HG02678 (cell line): ENCODE results near the gene ACAT1.
A peak's percentile ranks its signal among the peaks of the same experiment; 100 is the strongest.
"Not testable (repeated sequence)": the region's sequence is repeated elsewhere in the genome, so short reads cannot be mapped to it uniquely, and the experiment has no call there.

ENCODE experiments used
- ATAC-seq: cut with Tn5 transposase; IDR thresholded peaks from one replicate; pipeline ENCODE4 v1.9.1; 2021; ENCODE audit warnings: mild to moderate bottlenecking, moderate library complexity; ENCODE audit not compliant: unreplicated experiment

The ACAT1 gene

DNA sequence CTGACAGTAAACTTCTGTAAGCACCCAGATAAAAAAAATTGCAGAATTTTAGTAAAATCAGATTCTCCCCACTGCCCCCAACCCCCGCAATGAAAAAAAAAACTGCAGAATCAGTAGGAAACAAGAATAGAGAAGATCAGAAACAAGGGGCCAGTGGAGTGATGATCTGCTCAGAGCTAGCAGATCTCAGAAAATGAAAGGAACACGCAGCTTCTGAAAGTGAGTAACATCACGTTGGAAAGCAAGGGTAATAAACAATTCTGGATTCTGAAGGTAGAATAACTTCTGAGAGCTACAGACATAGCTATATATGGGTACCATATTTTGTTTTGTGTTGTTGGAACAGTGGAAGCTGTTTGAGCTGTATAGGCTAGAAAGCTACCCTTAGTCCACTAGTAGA is 23.2 kb downstream of the ACAT1 start:
- ATAC-seq, result no peak

DNA sequence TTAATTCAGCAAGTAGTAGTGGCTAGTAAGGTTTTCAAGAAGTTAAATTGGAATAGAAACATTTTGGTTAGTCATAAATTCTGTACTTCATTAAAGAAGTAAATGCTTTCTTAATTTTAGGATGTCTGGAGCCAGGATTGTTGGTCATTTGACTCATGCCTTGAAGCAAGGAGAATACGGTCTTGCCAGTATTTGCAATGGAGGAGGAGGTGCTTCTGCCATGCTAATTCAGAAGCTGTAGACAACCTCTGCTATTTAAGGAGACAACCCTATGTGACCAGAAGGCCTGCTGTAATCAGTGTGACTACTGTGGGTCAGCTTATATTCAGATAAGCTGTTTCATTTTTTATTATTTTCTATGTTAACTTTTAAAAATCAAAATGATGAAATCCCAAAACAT is 25.8 kb downstream of the ACAT1 start:
- ATAC-seq, result no peak

DNA sequence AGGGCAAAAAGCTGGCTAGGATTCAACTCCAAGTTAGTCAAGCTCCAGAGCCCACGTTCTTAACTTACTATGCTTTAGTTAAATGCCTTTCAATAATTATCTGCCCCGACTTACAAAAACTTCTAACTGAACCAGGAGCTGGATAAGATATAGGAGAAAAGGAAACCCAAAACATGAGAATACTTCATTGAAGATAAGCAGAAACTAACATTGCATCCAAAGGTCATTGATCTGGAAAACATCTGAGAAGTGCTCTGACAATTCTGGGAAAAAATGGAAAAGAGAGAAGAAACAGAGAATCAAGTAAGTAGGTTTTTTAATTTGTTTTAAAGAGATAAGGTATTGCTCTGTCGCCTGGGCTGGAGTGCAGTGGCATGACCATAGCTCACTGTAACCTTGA is 27.2 kb downstream of the ACAT1 start:
- no peak for ATAC-seq

DNA sequence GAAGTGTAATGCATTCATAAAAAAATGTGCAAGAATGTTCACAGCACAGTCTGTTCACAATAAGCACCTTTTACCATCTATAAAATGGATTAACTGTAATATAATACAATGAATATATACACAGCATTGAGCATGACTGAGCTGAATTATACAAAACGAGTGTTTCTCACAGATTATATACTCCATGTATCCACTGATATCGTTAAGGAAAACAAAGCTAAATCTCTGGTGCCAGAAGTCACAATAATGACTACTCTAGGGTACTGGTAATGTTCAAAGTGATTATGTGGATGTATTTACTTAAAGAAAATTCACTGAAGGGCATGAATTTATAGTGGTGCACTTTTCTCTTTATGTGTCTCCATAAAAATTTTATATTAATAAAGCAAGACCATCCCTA is 33.2 kb downstream of the ACAT1 start:
- ATAC-seq, result no peak

DNA sequence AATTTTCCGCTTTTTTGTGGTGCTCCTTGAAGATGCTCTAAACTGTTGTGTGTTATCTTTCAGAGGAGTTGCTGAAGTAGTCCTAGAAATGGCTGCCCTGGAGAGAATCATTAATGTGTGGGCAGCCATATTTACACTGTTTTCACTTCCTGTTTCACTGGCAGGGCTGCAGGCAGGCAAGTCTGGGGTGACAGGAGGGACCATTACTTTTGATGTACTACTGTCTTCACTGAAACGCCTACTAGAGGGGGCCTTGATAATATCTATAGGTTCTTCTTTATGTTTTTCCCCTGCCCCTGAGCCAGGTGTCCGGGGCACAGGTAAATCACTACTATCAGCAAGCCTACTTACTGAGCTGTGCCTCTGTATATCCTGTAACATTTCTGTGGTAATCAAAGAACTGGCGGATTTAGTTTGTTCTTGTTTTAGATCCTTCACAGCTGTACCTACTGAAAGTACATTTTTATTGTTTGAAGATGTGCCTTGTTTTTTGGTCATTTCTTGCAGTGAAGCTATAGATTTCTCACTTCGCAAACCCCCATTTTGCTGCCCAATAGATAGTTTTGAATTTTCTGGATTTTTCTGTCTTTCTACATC is 39.7 kb downstream of the ACAT1 start:
- ATAC-seq, result peak; percentile 99

DNA sequence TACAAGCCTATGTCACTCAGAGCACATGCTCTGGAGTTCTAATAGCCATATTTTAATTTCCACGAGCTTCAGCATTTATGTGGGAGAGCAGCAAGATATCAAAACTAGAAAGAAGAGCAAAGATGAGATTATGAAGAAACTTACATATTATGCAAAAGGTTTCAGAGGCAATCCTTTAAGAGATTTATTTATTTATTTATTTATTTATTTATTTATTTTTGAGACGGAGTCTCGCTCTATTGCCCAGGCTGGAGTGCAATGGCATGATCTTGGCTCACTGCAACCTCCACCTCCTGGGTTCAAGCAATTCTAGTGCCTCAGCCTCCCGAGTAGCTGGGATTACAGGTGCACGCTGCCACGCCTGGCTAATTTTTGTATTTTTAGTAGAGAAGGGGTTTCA is 41.5 kb downstream of the ACAT1 start:
- ATAC-seq, result not testable (repeated sequence)

DNA sequence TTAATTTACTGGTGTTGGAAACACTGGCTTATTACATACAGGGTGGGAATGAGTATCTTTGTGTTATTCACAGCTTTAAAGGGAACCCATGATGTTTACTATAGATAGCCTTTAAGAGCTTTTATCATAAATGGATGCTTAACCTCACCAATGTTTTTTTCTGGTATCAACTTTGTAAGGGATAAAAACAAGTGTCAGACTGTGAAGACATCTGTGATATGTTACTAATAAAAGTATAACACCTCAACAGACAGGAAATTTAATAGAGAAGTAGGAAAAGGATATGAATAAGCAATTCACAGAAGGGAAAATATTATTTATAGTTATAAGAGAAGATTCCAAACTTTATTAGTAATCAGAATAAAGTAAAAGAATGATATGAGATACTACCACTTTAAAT is 46.3 kb downstream of the ACAT1 start:
- ATAC-seq, result no peak

DNA sequence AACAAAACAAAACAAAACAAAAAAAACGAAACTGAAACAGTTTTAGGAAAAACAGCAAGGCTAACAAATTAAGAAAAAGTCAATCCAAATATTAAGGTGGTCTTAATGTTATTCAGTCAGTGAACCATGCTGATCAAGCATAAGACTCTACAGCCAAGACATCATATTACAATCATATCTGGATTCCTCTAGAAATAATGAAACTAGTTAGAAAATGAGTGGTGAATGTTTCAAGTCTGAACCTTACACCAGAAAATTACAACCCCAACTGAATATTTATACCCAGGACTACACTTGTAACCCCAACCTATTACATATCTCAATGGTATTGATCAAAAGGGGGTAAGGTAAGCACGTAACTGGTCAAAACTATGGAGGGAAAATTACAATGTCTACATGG is 48.8 kb downstream of the ACAT1 start:
- ATAC-seq, result no peak

DNA sequence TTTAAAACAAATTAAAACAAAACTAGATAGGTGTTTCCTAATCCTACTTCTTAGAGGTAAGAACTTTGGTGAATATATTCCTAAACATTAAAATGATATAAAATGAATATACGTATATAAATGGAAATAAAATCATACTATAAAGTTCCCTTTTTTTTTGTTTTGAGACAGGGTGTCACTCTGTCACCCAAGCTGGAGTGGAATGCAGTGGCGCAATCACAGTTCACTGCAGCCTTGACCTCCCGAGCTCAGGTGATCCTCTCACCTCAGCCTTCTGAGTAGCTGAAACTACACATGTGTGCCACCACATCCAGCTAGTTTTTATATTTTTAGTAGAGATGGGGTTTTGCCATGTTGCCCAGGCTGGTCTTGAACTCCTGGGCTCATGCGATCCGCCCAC is 56.2 kb downstream of the ACAT1 start:
- no peak for ATAC-seq

DNA sequence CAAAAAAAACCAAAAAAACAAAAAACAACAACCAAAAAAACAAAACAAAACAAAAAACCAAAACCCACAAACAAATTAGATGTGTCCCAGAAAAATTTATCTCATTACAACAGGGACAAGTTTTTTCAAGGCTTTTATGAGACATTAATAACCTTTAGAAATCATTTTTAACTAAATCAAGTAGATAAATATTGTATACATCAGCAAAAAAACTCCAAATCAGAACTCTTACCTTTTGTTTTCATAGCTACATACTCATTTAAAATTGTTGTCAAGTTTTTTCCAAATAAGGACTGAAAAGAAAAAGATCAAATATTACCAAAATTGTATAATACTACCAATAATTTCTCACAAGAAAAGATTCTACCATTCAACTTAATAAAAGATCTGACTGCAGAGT is 72.4 kb downstream of the ACAT1 start:
- no peak for ATAC-seq

DNA sequence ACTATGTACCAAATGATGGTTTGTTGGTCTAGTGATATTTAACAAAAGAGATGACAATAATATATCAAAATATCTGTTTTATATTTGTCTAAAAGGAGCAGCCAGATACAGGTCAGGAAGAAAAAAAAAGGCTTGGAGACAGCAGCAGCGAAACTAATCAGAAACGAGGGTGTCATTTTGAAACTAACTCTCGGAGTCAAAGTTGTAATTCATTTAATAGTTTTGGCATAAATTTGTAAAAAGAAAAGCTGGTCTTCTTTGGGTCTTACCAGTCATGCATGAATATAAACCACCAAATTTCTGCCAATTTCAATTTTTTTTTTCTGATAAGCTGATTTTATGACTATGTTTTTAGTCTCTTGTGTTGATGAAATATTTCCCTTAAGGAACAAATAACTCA is 75.5 kb downstream of the ACAT1 start:
- ATAC-seq, result no peak
